Peyer's patch (tissue), 4 donors: Measurements from ENCODE around the gene CRMP1. TPM values are rescaled to one million over a fixed set of nuclear protein-coding genes. Genes with fewer than 3 reads are reported as not detected.

ENCODE experiments used
- DNase-seq, 3 donors: peaks; one replicate each; pipeline ENCODE4 v3.0.0-alpha.2; 2017 to 2019
- H3K27ac ChIP-seq, 4 donors: fragments of 200-600 bp; sonication (generic); one replicate each; pipeline ENCODE4 v1.5.1; 2016 to 2019
- H3K27me3 ChIP-seq, 2 donors: fragments of 200-600 bp; sonication (generic); one replicate each; pipeline ENCODE4 v1.5.1; 2019
- H3K36me3 ChIP-seq, 3 donors: fragments of 200-600 bp; sonication (generic); one replicate each; pipeline ENCODE4 v1.5.1; 2016 to 2019
- H3K4me1 ChIP-seq, 4 donors: fragments of 200-600 bp; sonication (generic); one replicate each; pipeline ENCODE4 v1.5.1; 2016 to 2019
- H3K4me3 ChIP-seq, 4 donors: fragments of 200-600 bp; sonication (generic); 1 replicate in 3 of 4; 2 replicates in 1 of 4; pipeline ENCODE4 v1.5.1; 2016 to 2019; ENCODE audit warnings: mild to moderate bottlenecking in 1 of 4
- H3K9me3 ChIP-seq, 4 donors: fragments of 200-600 bp; sonication (generic); one replicate each; pipeline ENCODE4 v1.5.1; 2016 to 2019; ENCODE audit warnings: mild to moderate bottlenecking in 1 of 4
- CTCF ChIP-seq, 6 experiments: fragments of 450-650 bp in 4 of 6; fragments of 200-600 bp in 2 of 6; sonication (generic) in 1 of 6; IDR thresholded peaks; one replicate each; pipeline ENCODE4 v1.5.1; 2017 to 2019; ENCODE audit warnings: antibody characterized with exemption in 6 of 6, mild to moderate bottlenecking in 3 of 6, moderate library complexity in 1 of 6
- POLR2A ChIP-seq, 2 donors: fragments of 450-650 bp; IDR thresholded peaks; one replicate each; pipeline ENCODE4 v1.5.1; 2017; ENCODE audit warnings: antibody characterized with exemption in 2 of 2, mild to moderate bottlenecking in 2 of 2, moderate library complexity in 2 of 2
- total RNA-seq, 4 donors: library from RNA; depleted of rRNA; stranded (reverse); fragments of >200 nt; gene quantifications; one replicate each; pipeline ENCODE4 v1.1.0, GENCODE V29; 2016

Gene CRMP1
- total RNA-seq, 4 donors from 2014 or later = 1.5 to 5.8 (median 1.6) TPM; not detected in 1

- no peak overlapping the region for H3K4me3 ChIP-seq
- H3K9me3 ChIP-seq = no peaks in the 10 kb centered on the region
- H3K27ac ChIP-seq = no peak overlapping the region
- TF ChIP-seq CTCF (IDR thresholded peaks at IDR 0.05) (no peak), POLR2A (IDR thresholded peaks at IDR 0.05) (no peak)
- H3K27me3 ChIP-seq = no peaks in the 10 kb centered on the region
- DNase-seq = no peak
- H3K36me3 ChIP-seq = no peaks in the 10 kb centered on the region
- H3K4me1 ChIP-seq = no peaks in the 10 kb centered on the region
Observed at GRCh38 chr4:5924461-5925125, 31.7 kb upstream of the CRMP1 start.

GRCh38 chr4:5923376-5923775, 30.5 kb upstream of the CRMP1 start:
- TF ChIP-seq CTCF (IDR thresholded peaks at IDR 0.05) (no peak), POLR2A (IDR thresholded peaks at IDR 0.05) (no peak)
- no peaks in the 10 kb centered on the region for H3K9me3 ChIP-seq
- no peaks in the 10 kb centered on the region for H3K27me3 ChIP-seq
- no peak for DNase-seq
- no peaks in the 10 kb centered on the region for H3K4me1 ChIP-seq
- no peak overlapping the region for H3K4me3 ChIP-seq
- no peaks in the 10 kb centered on the region for H3K36me3 ChIP-seq
- H3K27ac ChIP-seq = no peak overlapping the region

GRCh38 chr4:5922556-5922955, 29.7 kb upstream of the CRMP1 start:
- H3K4me1 ChIP-seq = no peaks in the 10 kb centered on the region
- H3K36me3 ChIP-seq = no peaks in the 10 kb centered on the region
- TF ChIP-seq POLR2A (IDR thresholded peaks at IDR 0.05) = no peak
- DNase-seq = no peak
- H3K9me3 ChIP-seq = no peaks in the 10 kb centered on the region
- no peak overlapping the region for H3K4me3 ChIP-seq
- no peak overlapping the region for H3K27ac ChIP-seq
- H3K27me3 ChIP-seq = no peaks in the 10 kb centered on the region

GRCh38 chr4:5921981-5922380, 29.1 kb upstream of the CRMP1 start:
- H3K4me1 ChIP-seq = no peaks in the 10 kb centered on the region
- DNase-seq = no peak
- H3K4me3 ChIP-seq = no peak overlapping the region
- H3K27me3 ChIP-seq = no peaks in the 10 kb centered on the region
- no peaks in the 10 kb centered on the region for H3K9me3 ChIP-seq
- no peak overlapping the region for H3K27ac ChIP-seq
- H3K36me3 ChIP-seq = no peaks in the 10 kb centered on the region
- TF ChIP-seq POLR2A (IDR thresholded peaks at IDR 0.05) = no peak
- no peak for TF ChIP-seq CTCF (IDR thresholded peaks at IDR 0.05)

GRCh38 chr4:5921101-5921980, 28.5 kb upstream of the CRMP1 start:
- Histone ChIP-seq H3K9me3 (no peaks in the 10 kb centered on the region), H3K27ac (no peak overlapping the region), H3K36me3 (no peaks in the 10 kb centered on the region), H3K4me1 (no peaks in the 10 kb centered on the region), H3K4me3 (no peak overlapping the region), H3K27me3 (no peaks in the 10 kb centered on the region)
- DNase-seq = no peak
- TF ChIP-seq CTCF (IDR thresholded peaks at IDR 0.05) = no peak

GRCh38 chr4:5919571-5919970, 26.7 kb upstream of the CRMP1 start:
- DNase-seq = no peak
- Histone ChIP-seq H3K36me3 (no peaks in the 10 kb centered on the region), H3K27ac (no peak overlapping the region), H3K4me3 (no peak overlapping the region), H3K9me3 (no peaks in the 10 kb centered on the region), H3K27me3 (no peaks in the 10 kb centered on the region), H3K4me1 (no peaks in the 10 kb centered on the region)
- TF ChIP-seq CTCF (IDR thresholded peaks at IDR 0.05) (no peak), POLR2A (IDR thresholded peaks at IDR 0.05) (no peak)
